Fibroblast of villous mesenchyme (primary cell): Measurements from ENCODE around the gene VGLL1. TPM values are rescaled to one million over a fixed set of nuclear protein-coding genes. Genes with fewer than 3 reads are reported as not detected.
A peak's percentile ranks its signal among the peaks of the same experiment; 100 is the strongest.

ENCODE experiments used
- DNase-seq: peaks from one replicate; pipeline ENCODE4 v3.0.0-alpha.2; 2010; ENCODE audit warnings: low read depth
- H3K4me3 ChIP-seq: 2 replicates; pipeline ENCODE4 v1.5.1; 2011; ENCODE audit warnings: low read depth, mild to moderate bottlenecking, low read length
- CTCF ChIP-seq: IDR thresholded peaks from 2 replicates; pipeline ENCODE4 v1.5.1; 2012; ENCODE audit warnings: low read depth, mild to moderate bottlenecking, low read length; ENCODE audit not compliant: insufficient read depth
- total RNA-seq: library from RNA; depleted of rRNA; stranded (reverse); fragments of >200 nt; gene quantifications from 2 replicates; pipeline ENCODE4 v1.2.3, GENCODE V29; 2012

The VGLL1 gene
- total RNA-seq, 1 donor = not detected

- no peak overlapping the region for H3K4me3 ChIP-seq
- no peak for TF ChIP-seq CTCF
Observed at GRCh38 chrX:136546371-136546781, 14.4 kb downstream of the VGLL1 start.

GRCh38 chrX:136549226-136549625, 17.2 kb downstream of the VGLL1 start:
- no peak for DNase-seq
- TF ChIP-seq CTCF = no peak
- H3K4me3 ChIP-seq = no peak overlapping the region

More at GRCh38 chrX:136546371-136546781, 14.4 kb downstream of the VGLL1 start:
- no peak for DNase-seq

DNA sequence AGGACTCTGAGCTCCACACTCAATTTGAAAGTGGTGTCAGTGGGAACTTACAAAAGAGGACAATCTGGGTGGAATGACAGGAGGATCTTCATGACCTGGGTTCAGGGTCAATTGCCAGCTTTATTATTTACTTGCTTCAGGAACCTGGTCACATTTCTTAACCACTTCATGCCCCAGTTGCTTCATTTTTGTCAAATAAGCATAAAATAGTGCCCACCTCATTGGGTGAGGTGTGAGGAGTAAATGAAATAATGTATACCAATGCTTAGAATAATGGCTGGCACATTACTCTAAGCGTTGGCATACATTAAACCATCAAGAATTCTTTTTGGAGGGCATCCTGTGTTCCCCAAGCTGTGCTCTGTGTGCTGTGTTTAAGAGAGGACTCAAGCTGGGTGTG, 19.4 kb downstream of the VGLL1 start:
- TF ChIP-seq CTCF = no peak
- no peak overlapping the region for H3K4me3 ChIP-seq
- no peak for DNase-seq

DNA sequence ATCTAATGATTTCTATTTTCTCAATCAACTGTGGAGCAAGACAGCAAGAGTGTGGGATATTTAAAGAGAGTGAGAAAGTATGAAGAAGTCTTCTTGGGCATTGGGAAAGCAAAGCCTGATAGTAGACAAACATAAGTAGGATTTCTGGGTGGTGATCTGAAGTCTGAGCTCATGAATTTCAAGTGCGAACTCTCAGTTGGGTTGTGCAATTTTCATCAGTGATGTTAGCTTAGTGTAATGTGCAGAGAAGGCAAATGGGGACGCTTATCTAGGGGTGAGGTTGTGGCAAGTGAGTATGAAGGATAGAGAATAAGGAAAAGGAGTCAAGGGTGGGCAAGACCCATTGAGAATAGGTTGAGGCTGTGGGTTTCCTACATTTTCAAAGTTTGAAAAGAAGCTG, 23.7 kb downstream of the VGLL1 start:
- no peak for DNase-seq
- TF ChIP-seq CTCF = no peak
- H3K4me3 ChIP-seq = no peak overlapping the region

DNA sequence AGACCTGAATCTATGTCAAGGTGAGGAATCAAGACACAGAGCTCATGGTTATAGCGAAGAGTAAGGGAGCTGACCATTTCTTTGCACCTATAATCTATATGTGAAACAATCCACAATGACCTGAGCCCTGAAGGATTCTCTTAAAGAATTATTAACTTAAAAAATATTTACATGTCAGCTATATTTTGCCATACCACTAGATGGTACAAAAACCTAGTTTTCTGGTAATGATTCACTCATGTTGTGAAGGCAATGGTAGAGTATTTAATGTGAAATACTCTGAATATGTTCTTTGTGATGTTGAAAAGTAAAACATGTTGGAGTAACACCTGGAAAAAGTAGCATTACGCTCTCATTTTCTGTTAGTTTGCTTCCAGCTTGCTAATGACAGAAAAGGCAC, 40.0 kb downstream of the VGLL1 start:
- DNase-seq = no peak
- no peak overlapping the region for H3K4me3 ChIP-seq
- no peak for TF ChIP-seq CTCF

DNA sequence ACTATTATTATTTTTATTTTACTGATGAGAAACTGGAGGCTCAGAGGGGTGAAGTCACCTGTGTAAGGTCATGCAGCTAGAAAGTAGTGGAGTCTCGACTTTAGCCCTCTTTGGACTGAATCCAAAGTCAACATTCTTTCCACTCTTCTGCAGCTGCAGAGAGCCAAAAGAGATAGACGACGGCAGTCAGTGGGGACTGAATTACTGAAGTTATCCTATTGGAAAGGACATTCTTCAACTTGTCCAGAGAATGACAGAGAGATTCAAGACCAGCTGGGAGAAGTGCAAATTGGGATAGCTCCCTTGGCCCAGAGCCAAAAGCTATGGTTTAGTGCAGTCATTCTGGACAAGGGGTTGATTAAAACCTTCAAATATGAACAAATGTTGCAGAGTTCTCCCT, 42.5 kb downstream of the VGLL1 start:
- no peak overlapping the region for H3K4me3 ChIP-seq
- no peak for DNase-seq
- TF ChIP-seq CTCF = no peak

DNA sequence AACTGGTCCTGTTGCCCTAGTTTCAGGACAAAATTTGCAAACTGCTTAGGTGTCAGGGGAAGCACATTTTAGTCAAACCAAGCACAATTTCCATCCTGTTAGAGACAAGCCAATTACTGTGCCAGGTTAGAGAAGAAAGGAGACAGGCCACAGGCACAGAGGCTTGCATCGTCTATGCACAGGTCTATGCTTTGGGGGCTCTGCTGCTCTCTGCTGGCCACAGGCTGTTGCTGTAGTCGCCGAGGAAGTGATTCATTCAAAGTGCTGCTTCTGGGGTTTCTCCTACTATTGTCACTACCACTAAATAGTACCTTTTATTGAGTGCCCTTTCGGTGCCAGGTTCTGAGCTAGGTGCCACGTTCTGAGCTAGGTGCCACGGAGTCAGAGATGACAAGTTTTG, 45.5 kb downstream of the VGLL1 start:
- peak; percentile 71 for TF ChIP-seq CTCF
- DNase-seq = peak; percentile 28
- H3K4me3 ChIP-seq = no peak overlapping the region
